ENCODE data around the gene ADGRE1. TPM values are rescaled to one million over a fixed set of nuclear protein-coding genes. Genes with fewer than 3 reads are reported as not detected.

ADGRE1 gene
- total RNA-seq, 2 experiments from 2014 or later, result 0.46 TPM; not detected in 1

DNA sequence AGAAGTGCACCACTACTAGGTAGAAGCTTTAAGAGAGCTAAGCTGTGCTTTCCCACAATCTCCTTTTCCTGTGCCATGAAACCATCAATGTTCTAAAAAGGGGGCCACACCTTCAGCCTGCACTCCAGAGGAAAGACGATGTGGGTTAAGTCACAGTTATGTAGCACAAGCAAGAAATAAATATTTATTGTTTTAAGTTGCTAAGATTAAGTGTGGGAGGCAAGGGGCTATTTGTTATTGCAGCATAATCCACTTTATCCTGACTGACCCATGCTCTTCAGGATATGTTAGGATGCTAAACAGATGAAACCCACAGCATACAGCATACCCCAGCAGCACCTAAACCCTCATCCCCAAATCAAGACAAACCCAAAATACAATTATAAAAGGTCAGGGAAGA lies 69.2 kb downstream of the ADGRE1 start:
- POLR2A ChIA-PET, result no interaction called here
- Histone ChIP-seq H4K20me1 (ENCODE audit: insufficient read depth, low read length) (no peaks in the 10 kb centered on the region), H3K4me3 (ENCODE audit: low read depth, low read length, poor library complexity, severe bottlenecking) (no peak overlapping the region), H2AFZ (ENCODE audit: low read length) (no peak overlapping the region), H3K9me2 (ENCODE audit: insufficient read depth, low read length) (no peaks in the 10 kb centered on the region), H3K79me2 (ENCODE audit: insufficient read depth, low read depth, low read length) (no peaks in the 10 kb centered on the region), H3K9me3 (ENCODE audit: low read length) (no peaks in the 10 kb centered on the region), H3K27ac (ENCODE audit: low read depth, low read length, poor library complexity, severe bottlenecking) (no peak overlapping the region), H3K4me2 (ENCODE audit: low read length) (no peak overlapping the region), H3K4me1 (ENCODE audit: insufficient read depth, low read length, poor library complexity, severe bottlenecking) (no peaks in the 10 kb centered on the region), H3K36me3 (ENCODE audit: insufficient read depth, low read length) (no peaks in the 10 kb centered on the region)
- no peak for TF ChIP-seq EZH2phosphoT487 (IDR thresholded peaks at IDR 0.05; ENCODE audit: borderline replicate concordance, low read depth, low read length)
- TF ChIP-seq, protein P1, sequence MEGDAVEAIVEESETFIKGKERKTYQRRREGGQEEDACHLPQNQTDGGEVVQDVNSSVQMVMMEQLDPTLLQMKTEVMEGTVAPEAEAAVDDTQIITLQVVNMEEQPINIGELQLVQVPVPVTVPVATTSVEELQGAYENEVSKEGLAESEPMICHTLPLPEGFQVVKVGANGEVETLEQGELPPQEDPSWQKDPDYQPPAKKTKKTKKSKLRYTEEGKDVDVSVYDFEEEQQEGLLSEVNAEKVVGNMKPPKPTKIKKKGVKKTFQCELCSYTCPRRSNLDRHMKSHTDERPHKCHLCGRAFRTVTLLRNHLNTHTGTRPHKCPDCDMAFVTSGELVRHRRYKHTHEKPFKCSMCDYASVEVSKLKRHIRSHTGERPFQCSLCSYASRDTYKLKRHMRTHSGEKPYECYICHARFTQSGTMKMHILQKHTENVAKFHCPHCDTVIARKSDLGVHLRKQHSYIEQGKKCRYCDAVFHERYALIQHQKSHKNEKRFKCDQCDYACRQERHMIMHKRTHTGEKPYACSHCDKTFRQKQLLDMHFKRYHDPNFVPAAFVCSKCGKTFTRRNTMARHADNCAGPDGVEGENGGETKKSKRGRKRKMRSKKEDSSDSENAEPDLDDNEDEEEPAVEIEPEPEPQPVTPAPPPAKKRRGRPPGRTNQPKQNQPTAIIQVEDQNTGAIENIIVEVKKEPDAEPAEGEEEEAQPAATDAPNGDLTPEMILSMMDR (conservative IDR thresholded peaks at IDR 0.05; ENCODE audit: low read length), result no peak
- DNase-seq (ENCODE audit: low spot score), result no peak
- BruUV-seq (replicated peaks), result no TSS peak
- CTCF ChIA-PET (ENCODE audit: unreplicated experiment), result no interaction called here
- intact Hi-C loops (cut with micrococcal nuclease; ENCODE audit: unreplicated experiment), result no loop called here

- CTCF ChIA-PET (ENCODE audit: unreplicated experiment), result no interaction called here
These were observed 71.4 kb downstream of the ADGRE1 start for GRCh38 chr19:6958791-6959190.

GRCh38 chr19:6963244-6963852 lies 76.0 kb downstream of the ADGRE1 start:
- CTCF ChIA-PET (ENCODE audit: unreplicated experiment), result no interaction called here

More at GRCh38 chr19:6958791-6959190, 71.4 kb downstream of the ADGRE1 start:
- DNase-seq (ENCODE audit: low spot score), result no peak
- Histone ChIP-seq H3K4me2 (ENCODE audit: low read length) (no peak overlapping the region), H3K79me2 (ENCODE audit: insufficient read depth, low read depth, low read length) (no peaks in the 10 kb centered on the region), H3K9me2 (ENCODE audit: insufficient read depth, low read length) (no peaks in the 10 kb centered on the region), H3K4me3 (ENCODE audit: low read depth, low read length, poor library complexity, severe bottlenecking) (no peak overlapping the region), H3K36me3 (ENCODE audit: insufficient read depth, low read length) (no peaks in the 10 kb centered on the region), H3K4me1 (ENCODE audit: insufficient read depth, low read length, poor library complexity, severe bottlenecking) (no peaks in the 10 kb centered on the region), H3K9me3 (ENCODE audit: low read length) (no peaks in the 10 kb centered on the region), H4K20me1 (ENCODE audit: insufficient read depth, low read length) (no peaks in the 10 kb centered on the region), H3K27ac (ENCODE audit: low read depth, low read length, poor library complexity, severe bottlenecking) (no peak overlapping the region), H2AFZ (ENCODE audit: low read length) (no peak overlapping the region)
- POLR2A ChIA-PET, result no interaction called here
- intact Hi-C loops (cut with micrococcal nuclease; ENCODE audit: unreplicated experiment), result no loop called here
- BruUV-seq (replicated peaks), result no TSS peak
- TF ChIP-seq EZH2phosphoT487 (IDR thresholded peaks at IDR 0.05; ENCODE audit: borderline replicate concordance, low read depth, low read length), result no peak
- TF ChIP-seq, protein P1 (conservative IDR thresholded peaks at IDR 0.05; ENCODE audit: low read length), result no peak

More at GRCh38 chr19:6963244-6963852, 76.0 kb downstream of the ADGRE1 start:
- H3K9me2 ChIP-seq (ENCODE audit: insufficient read depth, low read length), result no peaks in the 10 kb centered on the region
- H2AFZ ChIP-seq (ENCODE audit: low read length), result no peak overlapping the region
- no peak overlapping the region for H3K4me3 ChIP-seq (ENCODE audit: low read depth, low read length, poor library complexity, severe bottlenecking)
- no peaks in the 10 kb centered on the region for H3K9me3 ChIP-seq (ENCODE audit: low read length)
- no peaks in the 10 kb centered on the region for H3K79me2 ChIP-seq (ENCODE audit: insufficient read depth, low read depth, low read length)
- H3K4me1 ChIP-seq (ENCODE audit: insufficient read depth, low read length, poor library complexity, severe bottlenecking), result no peaks in the 10 kb centered on the region
- POLR2A ChIA-PET, result no interaction called here
- TF ChIP-seq, protein P1 (conservative IDR thresholded peaks at IDR 0.05; ENCODE audit: low read length), result no peak
- TF ChIP-seq EZH2phosphoT487 (IDR thresholded peaks at IDR 0.05; ENCODE audit: borderline replicate concordance, low read depth, low read length), result no peak
- intact Hi-C loops (cut with micrococcal nuclease; ENCODE audit: unreplicated experiment), result no loop called here
- no peak overlapping the region for H3K27ac ChIP-seq (ENCODE audit: low read depth, low read length, poor library complexity, severe bottlenecking)
- H4K20me1 ChIP-seq (ENCODE audit: insufficient read depth, low read length), result no peaks in the 10 kb centered on the region
- H3K36me3 ChIP-seq (ENCODE audit: insufficient read depth, low read length), result no peaks in the 10 kb centered on the region
- no TSS peak for BruUV-seq (replicated peaks)
- no peak for DNase-seq (ENCODE audit: low spot score)
- no peak overlapping the region for H3K4me2 ChIP-seq (ENCODE audit: low read length)

All from OCI-LY7 (cell line).